Keratinocyte (primary cell): Measurements from ENCODE around the gene CEL.

Experiments
- CTCF ChIP-seq, 3 experiments: IDR thresholded peaks in 1 of 3; conservative IDR thresholded peaks in 1 of 3; optimal IDR thresholded peaks in 1 of 3; 2 replicates in 2 of 3; 3 replicates in 1 of 3; pipeline versions ENCODE3 to v1.5.1; 2011; ENCODE audit warnings: low read length in 3 of 3, mild to moderate bottlenecking in 3 of 3, moderate library complexity in 2 of 3, control low read depth in 1 of 3, inconsistent platforms in 1 of 3; ENCODE audit not compliant: insufficient read depth in 2 of 3; ENCODE audit errors: extremely low read depth in 1 of 3
- EZH2 ChIP-seq: IDR thresholded peaks from one replicate; pipeline ENCODE4 v1.6.1; 2012; ENCODE audit warnings: inconsistent platforms, mild to moderate bottlenecking, low read length, moderate library complexity

GRCh38 chr9:133023117-133023890 lies 38.5 kb upstream of the CEL start:
- TF ChIP-seq EZH2 (no peak), CTCF (optimal IDR thresholded peaks at IDR 0.05 in 1 of 3, IDR thresholded peaks at IDR 0.05 in 1 of 3, conservative IDR thresholded peaks at IDR 0.05 in 1 of 3; ENCODE audit: extremely low read depth in 1 of 3, insufficient read depth in 2 of 3, low read length in 3 of 3) (no peak)
